ENCODE data around the gene PCSK4.
"Not testable (repeated sequence)": the region's sequence is repeated elsewhere in the genome, so short reads cannot be mapped to it uniquely, and the experiment has no call there.

Gene PCSK4

DNA sequence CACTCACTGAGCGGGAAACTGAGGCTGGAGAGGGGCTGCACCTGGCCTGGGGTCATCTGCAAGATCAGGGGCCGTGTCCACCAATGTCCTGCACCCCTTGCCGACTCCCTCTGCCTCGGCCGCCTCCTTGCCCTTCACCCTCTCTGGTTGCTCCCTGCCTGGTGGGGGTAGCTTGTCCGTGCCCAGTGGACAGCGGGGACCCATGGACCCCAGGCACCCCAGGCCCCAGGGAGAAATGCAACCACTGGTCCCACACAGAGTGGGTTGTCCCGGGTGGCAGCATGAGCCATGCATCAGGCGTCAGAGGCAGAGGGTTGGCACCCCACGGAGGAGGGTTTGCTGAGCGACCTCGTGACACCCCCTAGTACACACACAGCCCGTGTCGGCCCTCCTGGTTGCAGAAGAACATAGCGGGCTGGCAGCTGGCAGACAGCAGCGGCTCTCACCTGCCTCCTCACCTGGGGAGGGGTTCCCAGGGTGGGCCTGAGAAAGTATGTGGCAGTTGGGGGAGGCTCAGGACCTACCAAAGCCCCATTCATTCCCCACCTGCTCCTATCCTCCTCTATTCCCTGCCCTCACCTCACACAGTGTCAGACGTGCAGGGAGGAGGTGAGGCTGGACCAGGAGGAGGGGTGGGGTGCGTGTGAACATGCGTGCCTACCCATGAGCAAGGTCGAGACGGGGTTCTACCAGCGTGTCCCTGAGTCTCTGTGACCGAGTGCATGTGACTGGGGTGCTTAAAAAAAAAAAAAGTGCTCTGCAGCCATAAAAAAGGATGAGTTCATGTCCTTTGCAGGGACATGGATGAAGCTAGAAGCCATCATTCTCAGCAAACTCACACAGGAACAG is 14.0 kb upstream of the PCSK4 start:
- TF ChIP-seq, protein P1, sequence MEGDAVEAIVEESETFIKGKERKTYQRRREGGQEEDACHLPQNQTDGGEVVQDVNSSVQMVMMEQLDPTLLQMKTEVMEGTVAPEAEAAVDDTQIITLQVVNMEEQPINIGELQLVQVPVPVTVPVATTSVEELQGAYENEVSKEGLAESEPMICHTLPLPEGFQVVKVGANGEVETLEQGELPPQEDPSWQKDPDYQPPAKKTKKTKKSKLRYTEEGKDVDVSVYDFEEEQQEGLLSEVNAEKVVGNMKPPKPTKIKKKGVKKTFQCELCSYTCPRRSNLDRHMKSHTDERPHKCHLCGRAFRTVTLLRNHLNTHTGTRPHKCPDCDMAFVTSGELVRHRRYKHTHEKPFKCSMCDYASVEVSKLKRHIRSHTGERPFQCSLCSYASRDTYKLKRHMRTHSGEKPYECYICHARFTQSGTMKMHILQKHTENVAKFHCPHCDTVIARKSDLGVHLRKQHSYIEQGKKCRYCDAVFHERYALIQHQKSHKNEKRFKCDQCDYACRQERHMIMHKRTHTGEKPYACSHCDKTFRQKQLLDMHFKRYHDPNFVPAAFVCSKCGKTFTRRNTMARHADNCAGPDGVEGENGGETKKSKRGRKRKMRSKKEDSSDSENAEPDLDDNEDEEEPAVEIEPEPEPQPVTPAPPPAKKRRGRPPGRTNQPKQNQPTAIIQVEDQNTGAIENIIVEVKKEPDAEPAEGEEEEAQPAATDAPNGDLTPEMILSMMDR (IDR thresholded peaks at IDR 0.05; ENCODE audit: borderline replicate concordance, control extremely low read depth, extremely low read depth, insufficient read depth, missing control alignments), result no peak
- in situ Hi-C loops (cut with MboI; ENCODE audit: low sequenced_read_pairs, unreplicated experiment), result no loop called here
- DNase-seq (ENCODE audit: low spot score), result no peak

DNA sequence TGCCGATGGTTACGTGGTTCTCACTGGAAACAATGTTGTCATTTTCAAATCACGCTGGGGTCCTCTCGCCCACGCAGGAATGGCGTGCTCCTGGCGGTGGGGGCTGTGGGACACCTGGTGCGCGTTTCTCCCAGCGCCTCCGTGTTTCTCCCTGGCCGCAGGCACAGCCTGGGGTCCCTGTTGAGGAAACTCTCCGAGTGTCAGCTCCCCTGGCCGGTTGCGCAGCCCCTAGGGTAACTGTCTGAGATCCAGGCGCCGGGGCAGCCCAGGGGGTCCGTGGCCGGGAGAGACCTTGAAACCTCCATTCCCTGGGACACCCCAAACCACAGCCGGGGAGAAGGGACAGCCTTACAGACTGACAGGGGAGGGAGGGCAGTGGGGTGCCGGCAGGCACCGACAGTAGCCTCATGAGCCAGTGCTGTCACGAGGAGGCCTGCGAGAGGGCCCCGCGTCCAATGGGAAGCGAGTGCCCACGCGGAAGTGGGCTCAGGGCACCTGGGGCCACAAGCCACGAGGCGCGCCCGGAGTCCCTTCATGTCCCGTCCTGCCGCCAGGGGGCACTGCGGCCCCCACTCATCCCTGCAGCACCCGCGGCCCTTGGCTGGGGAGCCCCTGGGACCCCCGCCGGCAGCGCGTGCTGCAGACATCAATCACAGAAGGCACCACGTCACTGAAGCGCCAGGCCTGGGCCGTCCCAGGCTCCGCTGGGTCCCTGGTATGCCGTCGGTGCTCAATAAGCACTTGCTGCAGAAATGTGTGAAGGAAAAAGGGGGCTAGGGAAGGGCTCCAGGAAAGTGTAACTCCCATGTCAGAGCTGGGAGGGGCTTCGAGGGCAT is 13.2 kb upstream of the PCSK4 start:
- TF ChIP-seq, protein P1 (IDR thresholded peaks at IDR 0.05; ENCODE audit: borderline replicate concordance, control extremely low read depth, extremely low read depth, insufficient read depth, missing control alignments), result peak; percentile 83
- in situ Hi-C loops (cut with MboI; ENCODE audit: low sequenced_read_pairs, unreplicated experiment), result no loop called here
- DNase-seq (ENCODE audit: low spot score), result peak; percentile 84

DNA sequence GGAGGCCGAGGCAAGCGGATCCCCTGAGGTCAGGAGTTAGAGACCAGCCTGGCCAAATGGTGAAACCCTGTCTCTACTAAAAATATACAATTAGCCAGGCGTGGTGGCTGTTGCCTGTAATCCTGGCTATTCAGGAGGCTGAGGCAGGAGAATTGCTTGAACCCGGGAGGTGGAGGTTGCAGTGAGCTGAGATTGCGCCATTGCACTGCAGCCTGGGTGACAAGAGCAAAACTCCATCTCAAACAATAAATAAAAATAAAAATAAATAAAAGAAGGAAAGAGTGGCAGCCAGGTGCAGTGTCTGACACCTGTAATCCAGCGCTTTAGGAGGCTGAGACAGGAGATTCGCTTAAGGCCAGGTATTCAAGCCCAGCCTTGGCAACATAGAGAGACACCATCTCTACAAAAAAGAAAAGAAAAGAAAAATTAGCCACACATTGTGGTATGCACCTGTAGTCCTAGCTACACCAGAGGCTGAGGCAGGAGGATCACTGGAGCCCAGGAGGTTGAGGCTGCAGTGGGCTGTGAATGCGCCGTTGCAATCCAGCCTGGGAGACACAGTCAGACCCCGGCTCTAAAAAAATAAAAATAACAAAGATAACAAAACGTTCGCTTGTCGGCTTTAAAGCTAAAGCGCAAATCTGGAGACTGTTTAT is 12.4 kb upstream of the PCSK4 start:
- DNase-seq (ENCODE audit: low spot score), result no peak
- in situ Hi-C loops (cut with MboI; ENCODE audit: low sequenced_read_pairs, unreplicated experiment), result no loop called here
- TF ChIP-seq, protein P1 (IDR thresholded peaks at IDR 0.05; ENCODE audit: borderline replicate concordance, control extremely low read depth, extremely low read depth, insufficient read depth, missing control alignments), result no peak

DNA sequence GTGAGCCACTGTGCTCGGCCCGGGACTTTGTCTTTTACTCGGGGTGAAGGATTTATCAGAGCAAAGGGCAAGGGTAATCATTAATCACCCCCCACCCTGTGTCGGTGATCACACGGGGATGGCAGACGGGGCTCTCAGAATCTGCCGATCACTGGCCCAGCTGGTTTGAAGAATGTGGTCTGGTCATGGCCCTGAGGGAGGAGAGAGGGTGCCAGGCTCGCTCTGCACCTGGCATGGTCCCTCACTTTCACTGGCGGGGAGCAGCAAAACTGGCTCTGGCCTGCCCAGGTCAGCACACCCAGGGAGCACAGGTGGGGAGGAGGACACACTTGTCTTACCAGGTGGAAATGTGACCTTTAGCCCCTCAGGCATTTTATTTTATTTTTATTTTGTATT is 11.0 kb upstream of the PCSK4 start:
- TF ChIP-seq, protein P1 (IDR thresholded peaks at IDR 0.05; ENCODE audit: borderline replicate concordance, control extremely low read depth, extremely low read depth, insufficient read depth, missing control alignments), result no peak
- no peak for DNase-seq (ENCODE audit: low spot score)

DNA sequence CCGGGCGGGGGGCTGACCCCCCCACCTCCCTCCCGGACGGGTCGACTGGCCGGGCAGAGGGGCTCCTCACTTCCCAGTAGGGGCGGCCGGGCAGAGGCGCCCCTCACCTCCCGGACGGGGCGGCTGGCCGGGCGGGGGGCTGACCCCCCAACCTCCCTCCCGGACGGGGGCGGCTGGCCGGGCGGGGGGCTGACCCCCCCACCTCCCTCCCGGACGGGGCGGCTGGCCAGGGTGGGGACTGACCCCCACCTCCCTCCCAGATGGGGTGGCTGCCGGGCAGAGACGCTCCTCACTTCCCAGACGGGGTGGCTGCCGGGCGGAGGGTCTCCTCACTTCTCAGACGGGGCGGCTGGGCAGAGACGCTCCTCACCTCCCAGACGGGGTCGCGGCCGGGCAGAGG is 9.1 kb upstream of the PCSK4 start:
- DNase-seq (ENCODE audit: low spot score); in situ Hi-C loops (cut with MboI; ENCODE audit: low sequenced_read_pairs, unreplicated experiment): not testable (repeated sequence)

More for the DNA sequence above, 11.0 kb upstream of the PCSK4 start:
- in situ Hi-C loops (cut with MboI; ENCODE audit: low sequenced_read_pairs, unreplicated experiment), result no loop called here

GRCh38 chr19:1497578-1498235 is 7.6 kb upstream of the PCSK4 start:
- TF ChIP-seq, protein P1 (IDR thresholded peaks at IDR 0.05; ENCODE audit: borderline replicate concordance, control extremely low read depth, extremely low read depth, insufficient read depth, missing control alignments), result no peak

More at GRCh38 chr19:1497578-1498235, 7.6 kb upstream of the PCSK4 start:
- in situ Hi-C loops (cut with MboI; ENCODE audit: low sequenced_read_pairs, unreplicated experiment), result no loop called here
- DNase-seq (ENCODE audit: low spot score), result no peak

Measured in GM13976 (cell line).